T47D (cell line): ENCODE data around the gene LTBP3.
A peak's percentile ranks its signal among the peaks of the same experiment; 100 is the strongest.

Experiments used
- DNase-seq, 2 experiments: peaks; one replicate each; pipeline versions ENCODE4 v3.0.0 to v3.0.0-alpha.2; 2011 to 2012; ENCODE audit warnings: low read depth in 1 of 2, low spot score in 1 of 2
- JUND ChIP-seq: IDR thresholded peaks from 2 replicates; pipeline ENCODE4 v1.6.1; 2012; ENCODE audit warnings: low read depth
- in situ Hi-C: cut with HindIII; loops from 2 replicates; pipeline ENCODE4 v1.10.0; 2016; ENCODE audit warnings: low sequenced_read_pairs, low pct_unique_long_range_greater_than_20kb

Gene LTBP3

DNA sequence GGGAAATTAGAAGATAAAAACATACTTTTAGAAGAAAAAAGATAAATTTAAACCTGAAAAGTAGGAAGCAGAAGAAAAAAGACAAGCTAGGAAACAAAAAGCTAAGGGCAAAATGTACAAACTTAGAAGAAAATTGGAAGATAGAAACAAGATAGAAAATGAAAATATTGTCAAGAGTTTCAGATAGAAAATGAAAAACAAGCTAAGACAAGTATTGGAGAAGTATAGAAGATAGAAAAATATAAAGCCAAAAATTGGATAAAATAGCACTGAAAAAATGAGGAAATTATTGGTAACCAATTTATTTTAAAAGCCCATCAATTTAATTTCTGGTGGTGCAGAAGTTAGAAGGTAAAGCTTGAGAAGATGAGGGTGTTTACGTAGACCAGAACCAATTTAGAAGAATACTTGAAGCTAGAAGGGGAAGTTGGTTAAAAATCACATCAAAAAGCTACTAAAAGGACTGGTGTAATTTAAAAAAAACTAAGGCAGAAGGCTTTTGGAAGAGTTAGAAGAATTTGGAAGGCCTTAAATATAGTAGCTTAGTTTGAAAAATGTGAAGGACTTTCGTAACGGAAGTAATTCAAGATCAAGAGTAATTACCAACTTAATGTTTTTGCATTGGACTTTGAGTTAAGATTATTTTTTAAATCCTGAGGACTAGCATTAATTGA lies 58.3 kb downstream of the LTBP3 start:
- in situ Hi-C loops, result no loop called here
- DNase-seq, result no peak
- 0 out of 2 replicates have a peak, but pooled peaks have one; percentile 21 for TF ChIP-seq JUND

- in situ Hi-C loops, result no loop called here
- TF ChIP-seq JUND, result peak; percentile 91
- DNase-seq, result peak in 1 of 2 experiments; percentile 99
These were observed 59.0 kb downstream of the LTBP3 start, which contains the start of gene MALAT1 for GRCh38 chr11:65498977-65499712. TSS of gene MALAT1 (plus strand) at chr11:65499045.

GRCh38 chr11:65498727-65498976 lies 59.5 kb downstream of the LTBP3 start:
- no peak for DNase-seq
- TF ChIP-seq JUND, result no peak
- in situ Hi-C loops, result no loop called here

DNA sequence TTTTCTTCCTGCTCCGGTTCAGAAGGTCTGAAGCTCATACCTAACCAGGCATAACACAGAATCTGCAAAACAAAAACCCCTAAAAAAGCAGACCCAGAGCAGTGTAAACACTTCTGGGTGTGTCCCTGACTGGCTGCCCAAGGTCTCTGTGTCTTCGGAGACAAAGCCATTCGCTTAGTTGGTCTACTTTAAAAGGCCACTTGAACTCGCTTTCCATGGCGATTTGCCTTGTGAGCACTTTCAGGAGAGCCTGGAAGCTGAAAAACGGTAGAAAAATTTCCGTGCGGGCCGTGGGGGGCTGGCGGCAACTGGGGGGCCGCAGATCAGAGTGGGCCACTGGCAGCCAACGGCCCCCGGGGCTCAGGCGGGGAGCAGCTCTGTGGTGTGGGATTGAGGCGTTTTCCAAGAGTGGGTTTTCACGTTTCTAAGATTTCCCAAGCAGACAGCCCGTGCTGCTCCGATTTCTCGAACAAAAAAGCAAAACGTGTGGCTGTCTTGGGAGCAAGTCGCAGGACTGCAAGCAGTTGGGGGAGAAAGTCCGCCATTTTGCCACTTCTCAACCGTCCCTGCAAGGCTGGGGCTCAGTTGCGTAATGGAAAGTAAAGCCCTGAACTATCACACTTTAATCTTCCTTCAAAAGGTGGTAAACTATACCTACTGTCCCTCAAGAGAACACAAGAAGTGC lies 60.0 kb downstream of the LTBP3 start:
- DNase-seq, result peak in 1 of 2 experiments; percentile 89
- in situ Hi-C loops, result no loop called here
- TF ChIP-seq JUND, result no peak

- no peak for TF ChIP-seq JUND
- DNase-seq, result peak; percentile 75 to 100
- in situ Hi-C loops, result no loop called here
These were observed 60.8 kb downstream of the LTBP3 start for GRCh38 chr11:65497141-65498041.

DNA sequence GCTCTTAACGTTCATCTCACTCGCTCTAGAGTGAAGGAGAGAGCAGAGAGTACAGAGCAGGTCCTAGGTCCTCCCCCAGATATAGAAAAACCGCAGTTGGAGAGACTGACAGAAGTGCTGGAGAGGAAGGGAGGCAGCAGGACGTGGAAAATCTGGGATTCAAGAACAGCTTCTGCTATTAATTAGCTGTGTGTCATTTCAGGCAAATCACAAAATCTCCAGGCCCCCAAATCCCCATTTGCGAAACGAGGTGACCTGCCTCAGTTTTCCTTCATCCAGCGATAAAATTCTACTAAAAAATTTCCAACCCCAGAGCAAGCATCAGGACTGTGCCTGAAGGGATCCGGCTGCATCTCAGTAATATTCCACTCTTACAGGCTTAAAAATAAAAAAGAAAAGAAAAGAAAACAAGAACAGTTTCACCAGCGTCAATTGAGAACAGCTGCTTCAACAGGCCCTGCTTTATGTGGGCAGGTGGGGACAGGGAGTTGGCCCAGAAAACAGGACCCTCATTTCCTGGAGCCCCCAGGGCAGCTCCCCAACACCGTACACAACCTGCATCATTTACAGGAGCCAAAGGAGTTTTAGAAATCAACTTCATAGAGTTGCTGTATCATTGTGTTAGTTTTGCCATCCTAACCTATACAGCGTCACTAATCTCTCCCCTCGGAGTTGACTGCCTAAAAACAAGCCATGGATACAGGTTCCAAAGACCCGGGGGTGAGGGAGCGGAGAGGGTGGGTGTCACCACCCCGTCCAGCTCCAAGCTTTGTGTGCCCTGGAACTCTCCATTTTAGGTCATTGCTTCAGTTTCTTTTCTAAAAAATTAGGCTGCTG lies 61.6 kb downstream of the LTBP3 start:
- peak in 1 of 2 experiments; percentile 74 for DNase-seq
- in situ Hi-C loops, result no loop called here
- TF ChIP-seq JUND, result no peak

- peak; percentile 70 to 95 for DNase-seq
- in situ Hi-C loops, result no loop called here
- TF ChIP-seq JUND, result peak; percentile 37; the same call in 1 of the 2 replicates
These were observed 64.6 kb downstream of the LTBP3 start for GRCh38 chr11:65493367-65494176.

GRCh38 chr11:65492637-65493366 lies 65.4 kb downstream of the LTBP3 start:
- DNase-seq, result peak in 1 of 2 experiments; percentile 84
- no peak for TF ChIP-seq JUND
- in situ Hi-C loops, result no loop called here

DNA sequence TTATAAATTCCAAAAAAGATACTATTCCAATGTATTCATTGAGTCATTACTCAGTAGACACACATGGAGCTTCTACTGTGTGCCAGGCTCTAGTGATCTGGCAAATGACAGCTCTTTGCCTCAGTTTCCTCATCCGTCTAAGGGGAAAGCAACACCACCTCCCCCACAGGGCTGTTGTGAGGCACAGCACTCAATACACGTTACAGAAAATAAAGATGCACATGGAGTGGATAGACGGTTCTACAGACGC lies 65.8 kb downstream of the LTBP3 start:
- in situ Hi-C loops, result no loop called here
- DNase-seq, result no peak
- no peak for TF ChIP-seq JUND

GRCh38 chr11:65491614-65492386 lies 66.4 kb downstream of the LTBP3 start:
- DNase-seq, result peak in 1 of 2 experiments; percentile 94
- TF ChIP-seq JUND, result no peak
- in situ Hi-C loops, result no loop called here
